Activated CD4-positive, alpha-beta T cell treated with anti-CD3 and anti-CD28 coated beads for 48 hours (primary cell): ENCODE results near the gene CD180.

Source experiments
- DNase-seq: peaks from one replicate; pipeline ENCODE4 v3.0.0-alpha.2; 2020

The CD180 gene

DNA sequence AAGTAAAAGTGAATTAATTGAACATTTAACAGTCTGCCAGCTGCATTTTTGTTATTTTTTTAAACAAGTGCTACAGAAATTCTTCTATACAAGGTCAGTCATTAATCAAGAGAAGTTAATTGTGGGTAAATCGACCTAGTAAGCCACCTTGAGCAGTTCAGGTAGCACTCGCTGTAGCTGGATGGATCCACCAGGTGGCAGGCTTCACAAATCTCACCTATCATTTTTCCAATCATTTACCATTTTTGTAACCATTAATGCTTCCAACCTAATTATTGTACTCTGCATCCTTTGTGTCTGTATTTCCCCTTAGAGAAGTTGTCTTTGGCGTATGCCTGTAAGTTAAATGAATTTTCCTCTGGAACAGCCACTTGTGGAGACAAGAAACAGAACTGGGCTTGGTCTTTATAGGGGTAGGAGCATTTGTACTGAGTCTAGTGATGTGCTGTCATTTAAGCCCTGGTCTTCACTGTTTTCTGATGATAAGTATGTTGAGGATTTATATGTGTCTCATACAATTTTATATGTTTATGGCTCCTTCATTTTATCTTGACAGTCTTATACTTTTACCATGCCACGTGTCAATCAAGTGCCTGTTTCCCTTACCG is 39.5 kb downstream of the CD180 start:
- peak; percentile 63 for DNase-seq

DNA sequence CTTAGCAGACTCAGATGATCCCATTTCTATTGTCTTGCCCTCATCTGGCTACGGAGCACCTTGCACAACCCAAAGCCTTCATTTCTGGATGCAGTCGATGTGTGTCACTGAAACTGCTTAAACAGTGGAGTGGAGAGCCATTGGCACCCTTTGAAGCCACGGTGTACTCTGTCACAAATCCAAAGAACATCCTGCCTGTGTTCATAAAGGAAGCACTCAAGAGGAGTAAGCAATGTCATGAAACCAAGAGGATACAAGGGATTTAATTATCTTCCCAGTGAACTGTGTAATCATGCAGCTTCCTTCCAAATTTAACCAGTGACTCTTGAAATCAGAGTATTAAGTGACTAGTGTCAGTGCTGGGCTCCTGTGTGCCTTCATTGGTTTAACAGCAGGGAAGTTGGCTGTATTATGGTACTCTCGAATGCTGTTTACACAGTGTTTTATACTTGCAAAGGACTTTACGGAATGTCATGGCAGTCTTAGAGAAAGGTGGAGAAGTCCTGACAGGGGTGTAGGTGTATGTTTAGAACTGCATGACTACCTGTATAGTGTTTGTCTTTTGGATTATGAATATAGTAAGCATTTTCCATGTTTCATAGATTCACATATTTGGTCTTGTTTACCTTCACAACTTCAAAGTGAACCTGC is 41.9 kb downstream of the CD180 start:
- no peak for DNase-seq

- no peak for DNase-seq
Observed at GRCh38 chr5:67153292-67153691, 43.3 kb downstream of the CD180 start.

DNA sequence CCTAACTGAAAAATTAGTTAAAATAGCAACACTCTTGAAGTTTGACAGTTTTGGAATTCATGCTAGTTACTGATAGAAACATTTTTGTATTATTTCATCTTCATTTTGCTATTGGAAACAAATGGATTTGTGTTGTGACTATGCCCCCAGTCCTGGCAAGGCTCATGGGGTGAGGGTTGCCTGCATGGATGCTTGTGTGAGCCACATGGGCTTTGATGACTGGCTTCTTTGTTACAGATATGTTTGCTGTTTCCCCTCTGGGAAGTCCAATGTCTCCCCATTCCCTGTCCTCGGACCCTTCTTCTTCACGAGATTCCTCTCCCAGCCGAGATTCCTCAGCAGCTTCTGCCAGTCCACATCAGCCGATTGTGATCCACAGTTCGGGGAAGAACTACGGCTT is 44.2 kb downstream of the CD180 start:
- DNase-seq, result no peak

GRCh38 chr5:67149951-67150523 is 46.6 kb downstream of the CD180 start:
- DNase-seq, result no peak

DNA sequence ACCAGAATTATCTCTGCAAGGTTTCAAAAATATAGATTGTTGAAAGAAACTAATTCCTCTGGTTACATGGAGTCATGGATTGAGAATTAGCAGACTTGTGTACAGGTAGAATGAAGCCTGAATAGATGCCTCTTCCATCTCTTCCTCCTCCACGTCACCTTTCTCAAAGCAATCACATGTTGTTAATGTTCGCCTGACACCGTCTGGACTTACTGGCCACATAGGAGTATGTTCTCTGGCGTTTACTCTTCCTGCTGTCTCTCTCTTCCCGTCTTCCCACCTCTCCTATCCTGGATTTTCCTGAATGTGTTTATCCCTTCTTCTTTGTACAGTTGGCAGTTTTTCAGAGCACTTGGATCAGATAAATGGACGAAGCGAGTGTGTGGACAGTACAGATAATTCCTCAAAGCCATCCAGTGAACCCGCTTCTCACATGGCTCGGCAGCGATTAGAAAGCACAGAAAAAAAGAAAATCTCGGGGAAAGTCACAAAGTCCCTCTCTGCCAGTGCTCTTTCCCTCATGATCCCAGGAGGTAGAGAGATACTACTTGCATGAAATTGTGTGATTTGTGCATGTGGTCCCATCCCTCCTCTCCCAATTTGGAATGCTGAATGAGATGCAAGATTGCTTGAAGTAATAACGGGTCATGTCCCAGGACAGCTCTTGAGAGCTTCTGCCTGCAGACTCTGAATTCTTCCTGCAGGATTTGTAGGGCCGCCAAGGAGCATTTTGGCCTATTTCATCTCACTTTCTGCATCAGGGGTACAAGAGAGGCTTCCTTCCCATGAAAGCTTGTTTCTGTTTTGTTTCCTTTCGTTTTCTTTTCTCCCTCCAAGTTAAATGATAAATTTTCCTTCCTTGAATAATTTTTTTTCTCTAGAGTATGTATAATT is 47.3 kb downstream of the CD180 start:
- DNase-seq, result no peak

DNA sequence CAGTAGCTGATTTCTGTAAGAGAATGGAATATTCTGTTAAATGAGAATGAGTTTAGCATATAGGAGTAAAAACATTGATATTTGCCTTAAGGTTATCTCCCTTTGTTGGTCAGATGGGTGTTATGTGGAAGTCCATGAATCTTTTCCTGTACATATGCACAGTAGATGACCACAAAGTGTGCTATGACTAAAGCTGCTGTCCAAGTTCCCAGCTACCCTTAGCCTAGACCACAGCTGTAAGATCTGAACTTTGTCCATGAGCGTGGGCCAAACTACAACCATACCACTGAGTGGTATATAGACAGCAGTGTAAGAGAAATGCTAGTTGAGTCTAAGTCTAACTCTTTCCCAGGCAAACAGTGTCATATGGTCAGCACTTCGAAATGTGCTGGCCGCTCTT is 48.8 kb downstream of the CD180 start:
- DNase-seq, result no peak

DNA sequence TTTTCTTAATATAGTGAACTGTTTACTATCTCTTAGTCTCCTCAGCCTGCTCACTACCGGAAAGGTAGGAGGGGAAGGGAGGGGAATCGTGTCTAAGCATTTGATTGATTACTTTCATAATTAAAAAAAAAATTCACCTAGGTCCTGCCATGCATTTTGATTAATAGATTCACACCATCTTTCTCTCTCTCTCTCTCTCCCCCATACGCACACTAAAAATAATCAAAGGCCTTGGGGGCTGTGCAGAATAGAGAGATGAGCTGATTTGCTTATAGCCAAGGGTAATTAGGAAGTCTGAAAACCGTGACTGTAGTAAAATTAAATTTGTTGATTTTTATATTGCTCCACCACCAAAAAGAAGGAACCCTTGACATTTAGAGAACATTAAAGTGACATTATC is 49.6 kb downstream of the CD180 start:
- no peak for DNase-seq

- DNase-seq, result no peak
Observed at GRCh38 chr5:67146574-67146973, 50.0 kb downstream of the CD180 start.

GRCh38 chr5:67144183-67144639 is 52.4 kb downstream of the CD180 start:
- DNase-seq, result no peak

DNA sequence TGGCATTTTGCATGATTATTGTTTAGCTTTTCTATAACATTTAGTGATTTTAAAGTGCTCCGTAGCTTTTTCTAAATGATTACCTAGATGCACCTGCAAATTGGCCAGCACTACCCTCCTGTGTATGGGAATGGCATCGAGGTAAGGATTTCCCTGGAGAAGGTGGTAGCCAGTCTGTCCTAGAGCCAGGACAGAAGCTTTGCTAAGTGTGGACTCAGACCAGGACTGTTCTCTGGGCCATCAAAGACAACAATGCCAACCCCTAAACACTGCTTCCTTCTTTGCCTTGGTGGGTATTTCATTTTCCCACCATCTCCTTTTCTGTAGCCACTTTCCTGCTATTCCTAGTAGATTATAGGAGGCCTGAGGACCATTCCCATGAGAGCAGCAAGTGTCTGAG is 53.0 kb downstream of the CD180 start:
- DNase-seq, result no peak

DNA sequence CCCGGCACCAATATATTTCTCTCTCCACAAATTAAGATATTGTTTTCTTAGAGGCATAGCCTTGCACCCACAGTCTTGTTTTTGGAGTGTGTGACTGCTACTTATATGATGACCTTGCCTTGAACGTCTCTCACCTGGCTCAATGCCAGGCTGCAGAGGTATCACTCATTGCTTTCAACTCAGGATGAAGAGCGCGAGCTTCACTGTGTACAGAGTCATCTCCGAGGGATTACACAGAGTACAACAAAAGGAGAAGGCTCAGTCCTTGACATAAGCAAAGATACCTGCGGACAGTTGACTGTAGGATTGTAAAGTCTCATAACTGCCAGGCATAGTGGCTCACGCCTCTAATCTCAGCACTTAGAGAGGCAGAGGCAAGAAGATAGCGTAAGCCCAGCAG is 53.8 kb downstream of the CD180 start:
- no peak for DNase-seq

GRCh38 chr5:67141644-67142043 is 55.0 kb downstream of the CD180 start:
- no peak for DNase-seq

GRCh38 chr5:67140413-67140812 is 56.2 kb downstream of the CD180 start:
- DNase-seq, result no peak

DNA sequence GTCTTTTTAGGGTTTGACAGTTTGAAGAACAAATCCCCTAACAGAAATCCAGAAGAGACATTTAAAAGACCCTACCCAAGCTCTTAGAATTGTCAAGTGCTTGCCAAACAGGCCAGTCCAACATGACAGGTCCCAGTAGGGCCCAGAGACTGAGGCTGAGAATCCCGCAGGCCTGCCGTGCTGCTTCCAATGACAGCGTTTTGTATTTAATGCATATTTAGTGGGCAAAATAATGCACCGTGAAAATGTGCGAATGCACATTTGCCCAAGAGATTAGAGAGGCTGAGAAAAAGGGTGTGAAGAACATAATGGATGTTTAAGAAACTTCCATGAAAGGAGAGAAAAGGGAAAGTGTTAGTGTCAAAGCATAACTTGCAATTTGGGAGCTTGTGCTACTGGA is 57.6 kb downstream of the CD180 start:
- no peak for DNase-seq

GRCh38 chr5:67135381-67135984 is 61.1 kb downstream of the CD180 start:
- no peak for DNase-seq

DNA sequence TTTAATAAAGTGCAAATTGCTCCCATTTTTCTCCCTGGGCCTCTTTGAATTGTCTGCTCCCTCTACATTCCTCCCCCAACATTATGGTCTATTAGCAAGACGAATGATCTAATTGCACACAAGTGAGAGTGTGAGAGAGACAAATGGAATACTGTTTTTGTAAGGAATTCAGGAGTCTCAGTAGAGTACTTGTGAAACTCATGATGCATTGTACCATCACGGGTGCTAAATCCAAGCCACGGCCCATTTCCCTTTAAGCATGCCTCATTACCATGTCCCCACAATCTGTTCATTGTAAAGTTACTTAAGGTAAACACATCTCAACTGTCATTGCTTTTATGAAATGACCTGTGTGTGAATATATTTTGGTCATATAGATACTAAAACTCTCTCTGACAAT is 62.8 kb downstream of the CD180 start:
- DNase-seq, result no peak

DNA sequence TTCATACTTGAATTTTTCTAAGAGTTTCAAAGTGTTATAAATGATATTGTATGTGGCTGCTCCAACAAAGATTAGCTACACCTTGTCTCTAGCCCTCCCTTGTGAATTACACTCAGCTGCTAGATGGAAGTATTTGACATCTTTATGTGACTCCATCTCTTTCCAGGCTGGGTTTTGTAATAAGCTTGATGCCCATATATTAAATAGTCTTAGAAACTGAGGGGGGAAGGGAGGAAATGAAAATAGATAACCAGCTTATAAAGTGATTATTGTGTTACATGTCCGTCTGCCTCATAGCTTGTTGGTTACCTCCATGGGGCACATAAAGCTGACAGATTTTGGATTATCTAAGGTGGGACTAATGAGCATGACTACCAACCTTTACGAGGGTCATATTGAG is 63.4 kb downstream of the CD180 start:
- no peak for DNase-seq

- DNase-seq, result no peak
Observed at GRCh38 chr5:67129768-67130167, 66.8 kb downstream of the CD180 start.
